Measurements from ENCODE around the gene LITAFD.

DNA sequence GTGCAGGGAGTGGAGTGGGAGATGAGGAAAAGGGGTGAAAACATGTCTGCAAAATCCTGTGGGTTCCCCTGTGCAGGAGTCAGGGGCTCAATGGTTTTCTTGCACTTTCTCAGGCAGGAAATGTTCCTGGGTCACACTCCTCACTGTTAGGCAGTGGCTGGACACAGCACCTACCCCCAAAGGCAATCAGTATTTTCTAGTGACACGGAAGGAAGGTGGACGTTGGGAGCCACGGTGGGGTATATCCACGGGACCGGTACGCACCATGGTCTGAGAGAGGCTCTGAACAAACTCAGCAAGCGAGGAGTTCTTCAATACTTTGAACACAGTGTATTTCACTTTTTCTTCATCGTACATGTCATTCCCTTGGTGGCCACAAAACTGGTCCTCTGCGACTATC lies 20.9 kb downstream of the LITAFD start:
- TF ChIP-seq CTCF (IDR thresholded peaks at IDR 0.05) (no peak), POLR2A (IDR thresholded peaks at IDR 0.05) (no peak)
